ENCODE results near the gene SIX2.

DNA sequence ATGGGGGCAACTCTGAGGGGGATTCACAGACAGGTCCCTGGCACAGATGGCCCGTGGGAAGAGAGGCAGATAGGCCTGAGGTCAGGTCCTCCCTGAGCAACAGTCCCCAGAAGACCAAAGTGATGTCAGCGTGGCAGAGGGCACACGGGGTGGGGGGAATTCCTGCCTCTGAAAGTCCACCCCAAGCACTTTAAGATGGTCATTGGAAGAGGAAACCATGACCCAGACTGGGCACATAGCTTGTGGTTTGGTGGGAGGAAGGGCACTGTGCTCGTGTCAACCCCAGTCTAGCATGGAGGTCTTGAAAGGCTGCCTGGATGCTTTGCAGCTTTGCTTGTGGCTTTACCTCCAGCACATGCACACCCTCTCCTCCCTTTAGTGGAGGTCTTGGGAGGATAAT is 38.0 kb upstream of the SIX2 start:
- TF ChIP-seq, protein P1, sequence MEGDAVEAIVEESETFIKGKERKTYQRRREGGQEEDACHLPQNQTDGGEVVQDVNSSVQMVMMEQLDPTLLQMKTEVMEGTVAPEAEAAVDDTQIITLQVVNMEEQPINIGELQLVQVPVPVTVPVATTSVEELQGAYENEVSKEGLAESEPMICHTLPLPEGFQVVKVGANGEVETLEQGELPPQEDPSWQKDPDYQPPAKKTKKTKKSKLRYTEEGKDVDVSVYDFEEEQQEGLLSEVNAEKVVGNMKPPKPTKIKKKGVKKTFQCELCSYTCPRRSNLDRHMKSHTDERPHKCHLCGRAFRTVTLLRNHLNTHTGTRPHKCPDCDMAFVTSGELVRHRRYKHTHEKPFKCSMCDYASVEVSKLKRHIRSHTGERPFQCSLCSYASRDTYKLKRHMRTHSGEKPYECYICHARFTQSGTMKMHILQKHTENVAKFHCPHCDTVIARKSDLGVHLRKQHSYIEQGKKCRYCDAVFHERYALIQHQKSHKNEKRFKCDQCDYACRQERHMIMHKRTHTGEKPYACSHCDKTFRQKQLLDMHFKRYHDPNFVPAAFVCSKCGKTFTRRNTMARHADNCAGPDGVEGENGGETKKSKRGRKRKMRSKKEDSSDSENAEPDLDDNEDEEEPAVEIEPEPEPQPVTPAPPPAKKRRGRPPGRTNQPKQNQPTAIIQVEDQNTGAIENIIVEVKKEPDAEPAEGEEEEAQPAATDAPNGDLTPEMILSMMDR (IDR thresholded peaks at IDR 0.05; ENCODE audit: control extremely low read depth in 1 of 3, insufficient read depth in 1 of 3, low read depth in 1 of 3, low read length in 3 of 3): no peak
- TF ChIP-seq EZH2 (IDR thresholded peaks at IDR 0.05; ENCODE audit: low read depth, low read length, severe bottlenecking) (no peak), JUND (IDR thresholded peaks at IDR 0.05; ENCODE audit: low read length) (no peak), RNF2 (IDR thresholded peaks at IDR 0.05; ENCODE audit: borderline replicate concordance, low read depth, low read length, missing control alignments, poor library complexity, severe bottlenecking) (no peak), SAP30 (IDR thresholded peaks at IDR 0.05; ENCODE audit: insufficient read depth, insufficient replicate concordance, low read length) (no peak), POLR2AphosphoS5 (IDR thresholded peaks at IDR 0.05; ENCODE audit: low read depth, low read length) (no peak), SP1 (IDR thresholded peaks at IDR 0.05; ENCODE audit: low read depth, low read length) (no peak), SIX5 (IDR thresholded peaks at IDR 0.05; ENCODE audit: low read depth, low read length) (no peak), POLR2A (IDR thresholded peaks at IDR 0.05; ENCODE audit: control extremely low read depth in 1 of 2, low read depth in 2 of 2, low read length in 2 of 2) (no peak), NANOG (IDR thresholded peaks at IDR 0.05; ENCODE audit: insufficient read depth, low read depth, low read length, poor library complexity, severe bottlenecking) (no peak)
- TF ChIP-seq, protein P2, sequence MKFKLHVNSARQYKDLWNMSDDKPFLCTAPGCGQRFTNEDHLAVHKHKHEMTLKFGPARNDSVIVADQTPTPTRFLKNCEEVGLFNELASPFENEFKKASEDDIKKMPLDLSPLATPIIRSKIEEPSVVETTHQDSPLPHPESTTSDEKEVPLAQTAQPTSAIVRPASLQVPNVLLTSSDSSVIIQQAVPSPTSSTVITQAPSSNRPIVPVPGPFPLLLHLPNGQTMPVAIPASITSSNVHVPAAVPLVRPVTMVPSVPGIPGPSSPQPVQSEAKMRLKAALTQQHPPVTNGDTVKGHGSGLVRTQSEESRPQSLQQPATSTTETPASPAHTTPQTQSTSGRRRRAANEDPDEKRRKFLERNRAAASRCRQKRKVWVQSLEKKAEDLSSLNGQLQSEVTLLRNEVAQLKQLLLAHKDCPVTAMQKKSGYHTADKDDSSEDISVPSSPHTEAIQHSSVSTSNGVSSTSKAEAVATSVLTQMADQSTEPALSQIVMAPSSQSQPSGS (IDR thresholded peaks at IDR 0.05; ENCODE audit: low read length): no peak
